Hematopoietic multipotent progenitor cell treated with erythropoietin and hydrocortisone succinate and interleukin-3 and kit ligand, for 17 days (in vitro differentiated cells): ENCODE results near the gene SEMA4C.

Source experiments
- DNase-seq: peaks from one replicate; pipeline ENCODE4 v3.0.0-alpha.2; 2015; ENCODE audit warnings: low spot score

SEMA4C gene, protein sequence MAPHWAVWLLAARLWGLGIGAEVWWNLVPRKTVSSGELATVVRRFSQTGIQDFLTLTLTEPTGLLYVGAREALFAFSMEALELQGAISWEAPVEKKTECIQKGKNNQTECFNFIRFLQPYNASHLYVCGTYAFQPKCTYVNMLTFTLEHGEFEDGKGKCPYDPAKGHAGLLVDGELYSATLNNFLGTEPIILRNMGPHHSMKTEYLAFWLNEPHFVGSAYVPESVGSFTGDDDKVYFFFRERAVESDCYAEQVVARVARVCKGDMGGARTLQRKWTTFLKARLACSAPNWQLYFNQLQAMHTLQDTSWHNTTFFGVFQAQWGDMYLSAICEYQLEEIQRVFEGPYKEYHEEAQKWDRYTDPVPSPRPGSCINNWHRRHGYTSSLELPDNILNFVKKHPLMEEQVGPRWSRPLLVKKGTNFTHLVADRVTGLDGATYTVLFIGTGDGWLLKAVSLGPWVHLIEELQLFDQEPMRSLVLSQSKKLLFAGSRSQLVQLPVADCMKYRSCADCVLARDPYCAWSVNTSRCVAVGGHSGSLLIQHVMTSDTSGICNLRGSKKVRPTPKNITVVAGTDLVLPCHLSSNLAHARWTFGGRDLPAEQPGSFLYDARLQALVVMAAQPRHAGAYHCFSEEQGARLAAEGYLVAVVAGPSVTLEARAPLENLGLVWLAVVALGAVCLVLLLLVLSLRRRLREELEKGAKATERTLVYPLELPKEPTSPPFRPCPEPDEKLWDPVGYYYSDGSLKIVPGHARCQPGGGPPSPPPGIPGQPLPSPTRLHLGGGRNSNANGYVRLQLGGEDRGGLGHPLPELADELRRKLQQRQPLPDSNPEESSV

DNA sequence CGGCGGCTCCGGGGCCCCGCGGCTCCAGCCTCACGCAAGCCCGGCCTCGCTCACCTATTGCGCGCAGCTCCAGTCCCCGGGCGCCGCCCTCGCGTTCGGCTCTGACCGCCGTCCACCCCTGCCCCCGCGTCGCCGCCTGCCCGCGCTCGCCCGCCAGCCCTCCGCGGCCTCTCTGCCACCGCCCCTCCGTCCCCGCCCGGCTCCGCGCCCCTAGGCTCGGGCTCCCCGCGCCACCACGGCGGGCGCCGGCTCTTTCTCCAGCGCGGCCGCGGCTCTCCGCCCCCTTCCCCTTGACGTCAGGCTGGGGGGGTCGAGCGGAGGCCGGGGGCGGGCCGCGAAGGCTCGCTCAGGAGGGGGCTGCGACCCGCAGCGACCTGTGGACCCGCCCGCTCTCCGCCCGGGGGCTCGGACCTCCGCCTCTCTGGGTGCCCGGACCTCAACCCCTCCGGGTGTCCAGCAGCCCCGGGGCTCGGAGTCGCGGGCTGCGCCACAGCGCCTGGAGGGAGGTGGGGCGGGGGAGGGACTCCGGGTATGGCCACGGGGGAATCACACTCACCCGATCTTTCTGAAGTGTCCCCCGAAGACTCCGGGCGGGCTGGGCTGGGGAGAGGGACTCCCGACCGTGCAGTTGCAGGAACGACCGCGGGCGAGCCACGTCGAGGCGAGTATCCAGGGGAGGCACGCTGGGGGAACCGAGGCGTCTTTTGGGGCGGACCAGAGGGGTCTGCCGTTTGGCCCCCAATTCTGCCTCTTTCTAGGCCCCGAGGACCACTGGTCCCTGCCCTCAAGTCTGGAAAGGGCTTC is at the start of gene SEMA4C:
TSS of gene SEMA4C (minus strand) at position 259 of the 804 bp plus-strand sequence. CDS start 2,194 bp downstream, outside the sequence.
- no peak for DNase-seq

DNA sequence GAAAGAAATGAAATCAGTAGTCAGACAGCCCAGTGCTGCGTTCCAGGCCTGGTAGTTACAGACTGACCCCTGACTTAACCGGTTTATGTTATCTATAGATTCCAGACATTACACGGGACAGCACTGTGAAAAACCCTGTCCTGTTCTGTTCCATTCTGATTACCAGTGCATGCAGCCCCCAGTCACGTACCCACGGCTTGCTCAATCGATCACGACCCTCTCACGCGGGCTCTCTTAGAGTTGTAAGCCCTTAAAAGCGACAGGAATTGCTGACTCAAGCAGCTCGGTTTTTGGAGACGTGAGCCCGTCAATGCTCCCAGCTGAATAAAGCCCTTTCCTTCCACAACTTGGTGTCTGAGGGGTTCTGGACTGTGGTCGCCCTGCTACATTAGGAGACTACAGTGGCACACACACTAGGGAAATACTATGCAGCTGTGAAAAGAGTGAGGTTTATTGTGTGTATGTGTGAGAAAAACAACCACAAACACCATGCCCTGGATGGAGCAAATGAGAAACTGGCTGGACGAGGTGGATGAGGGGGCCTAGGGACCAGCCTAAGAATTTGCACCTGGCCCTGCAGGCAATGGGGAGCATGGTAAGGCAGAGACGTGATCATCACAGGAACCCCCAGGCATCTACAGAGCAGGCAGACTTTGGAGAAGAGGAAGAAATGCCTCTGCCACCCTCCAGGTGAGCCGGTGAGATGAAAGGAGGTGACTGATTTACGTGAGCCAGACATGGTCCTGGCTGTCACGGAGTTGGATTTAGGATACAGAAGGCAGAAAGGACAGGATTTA is 49.1 kb upstream of the SEMA4C start:
- DNase-seq, result no peak

DNA sequence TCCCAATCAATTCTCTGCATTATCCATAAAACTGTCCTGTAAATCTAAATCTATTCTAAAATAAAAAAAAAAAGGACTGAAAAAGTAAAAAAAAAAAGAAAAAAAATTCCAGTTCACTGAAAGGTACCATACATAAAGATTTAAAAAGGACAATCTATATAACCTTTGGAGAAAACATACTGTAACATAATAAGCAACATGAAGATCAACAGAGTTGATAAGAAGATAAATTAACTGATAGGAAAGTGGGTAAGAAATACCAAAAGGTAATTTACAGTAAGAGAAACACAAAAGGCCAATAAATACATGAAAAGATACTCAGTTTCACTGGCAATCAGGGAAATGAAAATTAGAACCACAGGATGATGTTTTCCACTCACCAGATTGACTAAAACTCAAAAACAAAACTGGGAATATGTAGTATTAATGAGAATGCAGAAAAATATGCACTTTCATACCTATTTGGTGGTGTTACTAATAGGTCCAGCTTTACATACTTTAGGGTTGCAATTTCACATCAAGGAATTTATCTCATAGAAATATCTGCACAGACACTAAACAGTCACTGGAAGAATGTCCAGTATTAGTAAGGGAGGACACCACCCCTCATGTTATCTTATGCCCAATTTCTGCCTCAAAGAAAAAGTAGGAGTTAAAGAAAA is 48.3 kb upstream of the SEMA4C start:
- DNase-seq, result no peak

DNA sequence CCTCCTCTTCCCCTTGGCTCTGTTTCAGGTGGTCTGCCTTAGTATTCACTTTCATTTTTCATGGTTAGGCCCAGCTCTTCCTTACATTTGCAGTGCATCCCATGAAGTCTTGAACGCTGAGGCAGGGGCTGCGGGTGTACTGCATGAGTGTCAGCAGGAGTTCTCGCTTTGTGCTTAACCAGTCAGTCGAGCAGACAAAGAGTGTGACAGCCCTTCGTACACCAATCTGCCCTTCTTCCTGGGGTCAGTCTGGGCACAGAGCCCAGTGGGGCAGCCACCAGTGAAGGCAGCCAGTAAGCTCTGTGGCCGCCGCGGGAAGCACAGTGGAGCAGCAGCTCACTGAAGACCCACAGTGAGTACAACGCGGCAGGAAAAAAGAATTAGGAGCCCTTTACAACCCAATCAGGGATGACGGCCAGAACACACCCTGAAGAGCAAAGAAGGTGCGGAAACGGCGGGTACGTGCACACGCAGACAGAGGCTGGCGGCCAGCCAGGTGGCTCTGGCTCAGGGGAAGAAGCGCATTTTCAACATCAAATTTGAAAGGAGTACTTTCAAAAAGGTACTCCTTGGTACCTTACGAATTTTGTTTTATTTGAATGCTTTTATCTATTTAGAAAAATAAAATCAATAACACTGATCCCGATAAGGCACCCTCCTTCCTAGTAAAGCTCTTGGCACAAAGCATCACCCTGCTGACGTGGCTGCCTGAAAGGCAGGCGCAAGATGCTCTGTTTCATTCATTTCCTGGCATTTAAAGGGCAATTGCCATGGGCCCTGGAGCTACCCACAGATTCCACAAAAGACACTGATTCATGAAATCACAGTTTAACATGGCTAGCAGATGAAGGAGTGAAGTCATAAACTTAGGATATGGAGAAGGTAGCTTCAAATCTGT is 47.0 kb upstream of the SEMA4C start:
- DNase-seq, result no peak

DNA sequence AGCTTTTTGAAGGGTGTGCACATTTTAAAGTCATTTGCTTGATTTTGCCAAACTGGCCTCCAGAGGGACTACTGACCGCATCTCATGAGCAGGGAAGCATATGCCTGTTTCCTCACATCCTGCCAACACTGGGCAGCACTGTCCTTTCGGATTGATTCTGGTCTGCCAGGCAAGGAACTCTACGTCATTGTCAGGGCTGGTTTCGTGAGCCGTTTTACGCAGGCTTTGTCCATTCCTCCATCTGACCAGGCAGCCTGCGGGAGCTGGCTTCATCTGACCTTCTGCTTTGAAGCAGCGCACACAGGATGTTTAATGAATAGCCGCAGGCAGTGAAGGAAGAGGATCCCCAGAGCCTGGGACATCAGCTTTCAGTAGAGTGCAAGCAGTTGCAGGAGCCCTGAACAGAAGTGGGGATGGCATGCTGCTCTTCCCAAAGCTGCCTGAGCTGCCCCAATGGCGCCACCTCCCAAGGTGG is 46.3 kb upstream of the SEMA4C start:
- no peak for DNase-seq

DNA sequence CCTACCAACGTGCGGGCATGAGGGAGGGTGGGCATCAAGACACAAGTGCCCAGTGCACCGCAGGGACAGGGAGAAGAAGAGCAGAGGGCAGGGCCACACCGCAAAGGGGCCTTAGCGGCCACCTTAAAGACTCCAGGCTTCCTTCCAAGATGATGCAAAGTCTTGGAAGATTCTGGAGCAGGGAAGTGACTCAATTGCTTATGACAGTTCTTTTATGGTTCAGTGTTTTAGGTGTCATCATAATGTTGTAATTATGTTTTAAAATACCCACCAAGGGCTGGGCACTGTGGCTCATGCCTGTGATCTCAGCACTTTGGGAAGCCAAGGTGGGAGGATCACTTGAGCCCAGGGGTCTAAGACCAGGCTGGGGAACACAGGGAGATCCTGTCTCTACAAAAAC is 44.5 kb upstream of the SEMA4C start:
- no peak for DNase-seq

DNA sequence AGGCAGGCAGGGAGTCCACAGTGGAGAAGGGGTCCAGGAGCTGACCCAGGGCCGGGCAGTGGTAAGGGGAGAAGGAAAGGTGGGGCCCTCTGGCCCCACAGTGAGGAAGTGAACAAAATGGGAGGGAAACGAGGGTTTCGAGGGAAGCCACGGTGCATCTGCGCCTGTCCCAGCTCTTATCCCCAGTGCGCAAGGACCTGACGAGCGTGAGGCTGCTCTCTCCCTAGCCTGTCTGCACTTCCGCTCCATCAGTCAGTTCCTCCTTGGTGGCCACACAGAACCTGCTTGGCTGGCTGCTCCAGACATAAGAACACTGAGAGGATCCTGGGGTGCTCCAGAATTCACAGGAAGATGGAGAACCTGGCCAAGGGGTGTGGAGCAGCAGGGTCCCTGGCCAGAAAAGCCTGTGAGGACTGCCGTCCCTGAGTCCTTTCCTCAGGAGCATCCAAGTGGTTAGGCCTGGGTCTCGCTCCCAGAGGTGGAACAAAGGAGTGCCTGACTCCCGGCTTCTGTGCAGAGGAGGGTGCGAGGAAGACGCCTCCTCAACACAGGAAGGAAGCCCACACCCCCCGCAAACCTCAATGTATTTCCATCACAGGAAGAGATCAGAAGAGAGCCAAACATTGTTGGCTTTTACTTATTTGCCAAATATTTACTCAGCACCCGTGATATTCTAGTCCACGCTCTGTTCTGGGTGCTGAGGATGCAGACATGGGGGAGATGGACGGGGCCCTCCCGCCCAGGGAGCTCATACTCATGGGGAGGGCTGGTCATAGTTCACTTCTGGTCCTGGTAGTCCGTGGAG is 43.7 kb upstream of the SEMA4C start:
- DNase-seq, result no peak

DNA sequence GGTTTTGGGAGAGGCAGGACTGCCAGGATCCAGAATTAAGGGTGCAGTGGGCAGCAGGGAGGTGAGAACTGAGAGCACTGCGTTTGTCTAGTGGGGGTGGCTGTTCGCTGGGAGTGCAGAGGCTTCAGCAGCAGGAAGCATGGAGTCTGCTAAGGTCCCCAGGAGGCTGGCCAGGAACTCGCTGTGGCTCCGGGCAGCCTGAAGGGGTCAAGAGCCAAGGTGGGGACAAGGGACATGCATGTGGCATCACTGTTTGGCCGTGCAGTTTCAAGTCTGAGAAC is 43.2 kb upstream of the SEMA4C start:
- no peak for DNase-seq

DNA sequence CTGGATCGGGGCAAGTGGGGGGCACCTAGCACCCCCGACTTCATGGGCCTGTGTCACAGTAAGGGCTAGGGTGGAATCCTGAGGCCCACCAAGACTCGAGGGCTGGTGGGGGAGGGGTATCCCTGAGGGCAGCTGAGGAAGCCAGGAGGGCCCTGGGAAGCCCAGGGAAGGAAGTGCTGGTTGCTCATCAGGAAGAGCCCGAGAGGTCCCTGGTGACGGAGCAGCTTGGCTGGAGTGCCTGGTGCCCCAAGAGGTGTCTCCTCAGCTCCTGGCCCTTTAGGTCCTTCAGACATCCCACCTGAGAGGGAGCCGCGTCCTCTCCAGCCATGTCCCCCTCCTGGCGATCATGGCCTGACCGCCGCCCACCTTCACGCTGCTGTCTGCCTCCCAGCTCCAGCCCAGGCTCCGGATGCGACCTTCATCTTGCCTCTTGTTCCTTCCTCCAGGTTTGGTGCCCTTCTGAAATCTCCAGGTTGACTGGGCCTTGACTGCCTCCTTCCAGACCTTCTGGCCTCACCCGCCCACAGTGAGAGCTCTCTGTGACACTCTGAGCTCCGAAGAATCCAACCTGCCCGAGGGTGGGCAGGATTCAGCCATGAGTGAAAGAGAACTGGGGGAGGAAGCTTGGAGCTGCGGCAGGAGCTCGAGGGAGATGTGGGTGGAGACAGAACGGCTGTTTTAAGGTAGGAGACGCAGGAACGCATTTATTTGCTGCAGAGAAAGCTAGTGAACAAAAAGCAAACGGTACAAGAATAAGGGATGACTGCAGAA is 42.7 kb upstream of the SEMA4C start:
- DNase-seq, result no peak

DNA sequence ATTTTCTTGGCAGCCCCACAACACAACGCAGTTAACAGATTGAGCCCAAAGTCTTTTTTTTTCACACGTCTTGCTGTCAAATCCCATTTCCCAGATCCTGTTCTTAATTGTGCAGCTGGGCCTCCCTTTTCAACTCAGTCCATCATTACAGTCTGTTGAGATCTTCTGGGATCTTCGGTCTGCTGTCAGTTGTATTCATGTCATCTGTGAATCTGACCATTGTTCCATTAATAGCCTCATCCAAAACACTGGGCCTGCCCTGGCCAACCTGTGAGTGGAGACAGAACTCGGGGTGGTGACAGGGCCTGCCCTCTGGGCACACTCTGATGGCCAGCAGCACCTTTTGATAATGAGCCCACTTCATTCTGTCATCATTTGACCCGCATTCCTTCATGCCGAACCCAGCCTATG is 39.7 kb upstream of the SEMA4C start:
- no peak for DNase-seq

DNA sequence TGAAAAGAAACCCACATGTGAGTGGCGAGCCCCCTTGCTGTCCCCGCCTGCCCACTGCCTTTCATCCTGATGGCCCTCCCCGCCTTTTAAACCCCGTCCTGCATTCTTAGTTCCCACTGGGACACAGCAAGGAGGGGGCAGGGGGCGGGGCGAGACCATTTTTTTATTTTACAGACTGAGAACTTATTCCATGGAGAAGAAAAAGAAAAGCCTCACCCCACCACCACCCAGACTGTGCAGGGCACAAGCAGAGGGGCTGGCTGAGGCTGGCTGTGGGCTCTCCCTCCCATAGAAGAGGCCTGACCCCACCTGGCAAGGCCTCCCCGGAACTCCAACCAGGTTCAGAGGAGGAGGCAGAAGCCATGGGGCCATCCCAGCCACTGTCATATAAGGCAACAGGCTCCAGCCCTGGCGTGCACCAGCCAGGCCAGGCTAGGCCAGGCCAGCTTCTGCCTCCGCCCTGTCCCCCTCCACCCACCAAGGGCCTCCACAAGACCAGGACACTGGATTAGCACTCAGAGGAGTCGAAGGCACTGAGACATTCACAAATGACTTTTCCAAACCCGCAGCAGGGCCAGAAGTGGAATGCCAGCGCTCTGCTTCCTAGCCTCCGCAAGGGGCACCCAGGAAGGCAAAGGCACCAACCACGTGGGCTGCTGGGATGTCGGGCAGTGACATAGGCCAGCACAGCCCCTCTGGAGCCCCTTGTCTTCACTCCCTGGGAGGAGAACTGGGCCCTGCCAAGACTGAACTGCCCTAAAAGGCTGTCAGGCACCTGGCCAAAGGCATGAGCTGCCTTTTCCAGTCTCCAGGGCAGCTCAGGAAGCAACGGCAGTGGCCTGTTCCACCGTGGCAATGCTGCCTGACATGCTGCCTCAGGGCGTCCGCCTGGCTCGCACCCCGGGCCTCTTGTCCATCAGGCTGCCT is 37.5 kb upstream of the SEMA4C start:
- no peak for DNase-seq

DNA sequence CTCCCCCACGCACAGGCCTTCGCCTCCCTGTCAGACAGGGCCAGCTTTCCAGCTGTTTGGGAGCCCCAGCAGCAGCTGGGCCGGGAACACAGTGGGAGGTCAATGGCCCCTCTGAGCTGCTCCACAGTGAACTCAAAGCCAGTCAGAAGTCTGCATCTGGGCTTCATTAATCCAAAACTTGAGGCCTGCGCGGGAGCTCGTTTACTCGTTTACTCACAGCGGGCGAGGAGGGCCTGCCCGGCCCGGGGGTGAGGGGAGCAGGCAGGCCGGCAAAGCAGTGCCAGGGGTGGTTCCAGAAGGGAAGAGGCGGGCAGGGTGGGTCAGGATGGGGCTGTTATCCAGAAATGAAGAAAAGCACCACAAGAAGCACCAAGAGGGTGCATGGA is 36.8 kb upstream of the SEMA4C start:
- DNase-seq, result no peak

DNA sequence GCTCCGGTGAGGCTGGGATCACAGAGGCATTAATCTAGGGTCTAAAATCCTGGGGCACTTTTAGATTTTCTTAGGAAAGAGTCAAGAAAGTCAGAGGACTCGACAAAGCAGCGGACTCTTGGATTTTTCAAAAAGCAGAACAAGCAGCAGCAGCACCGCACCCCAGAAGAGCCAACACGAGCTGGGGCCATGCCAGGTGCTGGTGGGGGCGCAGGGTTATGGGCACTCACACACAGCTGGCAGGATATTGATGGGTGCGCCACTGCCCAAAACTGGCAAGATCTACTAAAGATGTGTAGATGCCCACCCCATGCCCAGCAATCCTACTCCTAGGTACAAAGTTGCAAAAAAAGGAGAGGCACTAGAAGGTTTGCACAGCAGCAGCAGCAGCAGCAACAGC is 33.9 kb upstream of the SEMA4C start:
- DNase-seq, result no peak

DNA sequence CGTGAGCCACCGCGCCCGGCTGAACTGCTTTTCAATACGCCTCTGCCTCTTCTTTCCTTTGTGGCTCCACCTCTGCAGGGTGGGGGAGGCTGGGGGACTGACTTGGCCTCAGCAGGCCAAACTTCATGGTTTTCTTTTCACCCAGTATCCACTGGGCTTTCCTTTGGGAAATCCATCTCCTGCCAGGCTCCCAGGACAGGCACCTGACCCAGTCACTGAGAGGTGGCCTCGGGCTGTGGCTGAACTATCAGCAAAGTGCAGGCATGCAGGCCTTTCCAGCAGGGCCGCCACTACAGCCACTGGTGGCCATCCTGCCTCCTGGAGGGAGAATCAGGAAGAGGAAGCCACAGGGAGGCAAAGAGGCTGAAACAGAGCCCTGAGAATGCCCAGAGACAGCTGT is 33.4 kb upstream of the SEMA4C start:
- DNase-seq, result no peak

DNA sequence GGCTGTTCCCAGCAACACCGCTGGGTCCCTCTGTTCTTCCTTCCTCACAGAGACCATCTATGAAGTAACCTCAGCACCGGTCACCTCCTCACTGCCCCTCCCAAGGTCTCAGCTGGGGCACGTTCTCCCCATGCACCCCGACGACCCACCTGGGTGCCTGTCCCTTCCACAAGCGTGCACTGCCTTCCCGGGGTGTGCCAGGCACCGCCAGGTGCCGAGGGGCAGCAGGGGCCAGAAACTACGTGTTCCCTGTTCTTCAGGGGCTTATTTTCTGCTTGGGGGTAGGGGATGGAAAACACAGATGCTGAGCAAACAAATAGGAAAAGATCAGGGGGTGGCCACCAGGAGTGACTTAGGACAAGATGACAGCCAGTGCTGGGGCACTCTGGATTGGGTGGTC is 30.4 kb upstream of the SEMA4C start:
- DNase-seq, result no peak

DNA sequence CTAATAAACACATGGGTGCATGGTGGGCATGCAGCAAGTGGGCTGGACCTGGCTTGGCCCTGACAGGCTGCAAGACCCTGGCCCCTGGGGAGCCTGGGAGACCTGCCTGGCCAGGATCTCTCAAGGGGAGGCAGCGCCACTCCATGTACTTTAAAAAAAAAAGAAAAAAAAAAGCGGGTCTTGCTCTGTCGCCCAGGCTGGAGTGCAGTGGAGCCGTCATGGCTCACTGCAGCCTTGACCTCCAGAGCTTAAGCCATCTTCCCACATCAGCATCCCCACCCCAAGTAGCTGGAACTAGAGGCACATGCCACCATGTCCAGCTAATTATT is 29.5 kb upstream of the SEMA4C start:
- no peak for DNase-seq

DNA sequence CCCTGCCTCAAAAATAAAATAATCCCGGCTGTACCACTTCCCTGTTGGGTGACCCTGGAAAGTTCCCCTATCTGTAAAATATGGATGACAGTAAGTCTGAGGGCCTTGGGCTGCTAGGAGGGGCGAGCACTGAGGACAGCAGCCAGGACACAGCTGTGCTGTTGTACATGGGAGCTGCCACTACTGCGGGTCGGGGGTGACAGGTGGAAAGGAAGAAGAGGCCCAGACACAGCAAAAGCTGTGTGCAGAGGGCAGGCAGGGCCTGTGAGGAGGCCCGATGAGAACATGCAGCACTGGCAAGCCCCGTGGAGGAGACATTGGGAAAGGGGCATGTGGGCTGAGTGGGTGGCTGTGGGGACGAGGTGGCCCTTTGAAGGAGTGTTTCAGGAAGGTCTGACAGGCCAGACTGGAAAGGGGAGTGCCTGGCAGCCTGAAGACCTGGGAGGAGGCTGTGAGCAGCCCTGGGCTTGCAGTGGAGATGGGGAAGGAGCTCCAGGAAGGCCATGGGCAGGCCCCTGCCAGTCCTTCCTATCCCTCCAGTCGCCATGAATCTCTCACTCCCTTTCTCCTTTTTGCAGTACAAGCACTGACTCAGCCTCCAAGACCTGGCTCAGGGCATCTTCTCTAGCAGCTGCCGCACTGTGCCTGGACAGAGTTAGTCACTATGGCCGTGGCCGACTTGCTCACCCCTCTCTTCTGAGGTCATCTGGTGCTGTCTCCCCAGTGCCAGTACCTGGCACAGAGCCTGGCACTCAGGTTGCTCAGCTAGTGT is 28.9 kb upstream of the SEMA4C start:
- no peak for DNase-seq
